Measurements from ENCODE around the gene MC5R.

DNA sequence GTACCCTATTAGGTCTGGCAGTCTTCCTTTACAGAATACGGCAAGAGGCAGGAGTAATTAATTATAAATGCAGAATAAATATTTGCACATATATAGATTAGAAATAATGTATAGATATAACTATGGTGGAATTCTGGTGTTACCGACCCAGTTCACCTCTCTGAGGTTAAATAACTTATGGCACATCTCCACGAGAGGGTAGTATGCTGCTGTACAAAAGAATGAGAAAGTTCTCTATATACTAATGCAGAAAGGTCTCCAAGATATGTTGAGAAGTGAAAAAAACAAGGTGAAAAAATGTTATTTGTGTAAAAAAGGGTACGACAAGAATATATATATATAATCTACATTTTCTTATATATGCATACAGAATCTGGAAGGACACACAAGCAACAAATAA, 50.6 kb downstream of the MC5R start:
- TF ChIP-seq, protein P1, sequence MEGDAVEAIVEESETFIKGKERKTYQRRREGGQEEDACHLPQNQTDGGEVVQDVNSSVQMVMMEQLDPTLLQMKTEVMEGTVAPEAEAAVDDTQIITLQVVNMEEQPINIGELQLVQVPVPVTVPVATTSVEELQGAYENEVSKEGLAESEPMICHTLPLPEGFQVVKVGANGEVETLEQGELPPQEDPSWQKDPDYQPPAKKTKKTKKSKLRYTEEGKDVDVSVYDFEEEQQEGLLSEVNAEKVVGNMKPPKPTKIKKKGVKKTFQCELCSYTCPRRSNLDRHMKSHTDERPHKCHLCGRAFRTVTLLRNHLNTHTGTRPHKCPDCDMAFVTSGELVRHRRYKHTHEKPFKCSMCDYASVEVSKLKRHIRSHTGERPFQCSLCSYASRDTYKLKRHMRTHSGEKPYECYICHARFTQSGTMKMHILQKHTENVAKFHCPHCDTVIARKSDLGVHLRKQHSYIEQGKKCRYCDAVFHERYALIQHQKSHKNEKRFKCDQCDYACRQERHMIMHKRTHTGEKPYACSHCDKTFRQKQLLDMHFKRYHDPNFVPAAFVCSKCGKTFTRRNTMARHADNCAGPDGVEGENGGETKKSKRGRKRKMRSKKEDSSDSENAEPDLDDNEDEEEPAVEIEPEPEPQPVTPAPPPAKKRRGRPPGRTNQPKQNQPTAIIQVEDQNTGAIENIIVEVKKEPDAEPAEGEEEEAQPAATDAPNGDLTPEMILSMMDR (IDR thresholded peaks at IDR 0.05; ENCODE audit: low read depth, low read length) = no peak
- TF ChIP-seq POLR2A (IDR thresholded peaks at IDR 0.05; ENCODE audit: extremely low read depth, insufficient read length) = no peak
- TF ChIP-seq, protein P2, sequence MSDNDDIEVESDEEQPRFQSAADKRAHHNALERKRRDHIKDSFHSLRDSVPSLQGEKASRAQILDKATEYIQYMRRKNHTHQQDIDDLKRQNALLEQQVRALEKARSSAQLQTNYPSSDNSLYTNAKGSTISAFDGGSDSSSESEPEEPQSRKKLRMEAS (IDR thresholded peaks at IDR 0.05; ENCODE audit: low read depth, low read length) = no peak
- TF ChIP-seq MYC (IDR thresholded peaks at IDR 0.05; ENCODE audit: low read depth, low read length) = no peak

Data from NB4 (cell line).